H1 (cell line): Measurements from ENCODE around the gene NEGR1. TPM values are rescaled to one million over a fixed set of nuclear protein-coding genes. Genes with fewer than 3 reads are reported as not detected.

Source experiments
- CTCF ChIA-PET: fragments of 300-600 bp; sonication (Branson Sonifier 250); formaldehyde crosslinking; loops from one replicate; lab custom pipeline; 2021; ENCODE audit not compliant: partially characterized antibody; lab: Charles Lee
- POLR2A ChIA-PET: fragments of 300-600 bp; sonication (Branson Sonifier 250); formaldehyde crosslinking; loops from one replicate; lab custom pipeline; 2021; ENCODE audit warnings: inconsistent platforms; ENCODE audit not compliant: partially characterized antibody; lab: Charles Lee
- DNase-seq, 2 experiments: peaks; one replicate each; pipeline versions ENCODE4 v3.0.0 to v3.0.0-alpha.2; 2010 to 2022; ENCODE audit warnings: low spot score in 2 of 2, low read depth in 1 of 2, mixed read lengths in 1 of 2
- FAIRE-seq: peaks from 2 replicates; lab custom pipeline; 2011; peaks lifted over from hg19 to GRCh38; lab: Jason Lieb, UNC
- H2AFZ ChIP-seq: 2 replicates; pipeline ENCODE4 v1.8.1; 2012; ENCODE audit warnings: low read length, inconsistent platforms
- H2AK5ac ChIP-seq: 2 replicates; pipeline ENCODE4 v1.6.1; 2013; ENCODE audit warnings: low read depth, low read length
- H2BK120ac ChIP-seq: replicated peaks from 2 replicates; pipeline ENCODE3; 2013; ENCODE audit warnings: low read depth, low read length, inconsistent platforms
- H2BK12ac ChIP-seq: 2 replicates; pipeline ENCODE4 v1.6.1; 2013; ENCODE audit warnings: low read depth, low read length
- H2BK15ac ChIP-seq: 2 replicates; pipeline ENCODE4 v1.6.1; 2013; ENCODE audit warnings: low read length
- H2BK20ac ChIP-seq: 2 replicates; pipeline ENCODE4 v1.6.1; 2013; ENCODE audit warnings: low read length
- H2BK5ac ChIP-seq: 2 replicates; pipeline ENCODE4 v1.6.1; 2013; ENCODE audit warnings: low read depth, low read length
- H3K14ac ChIP-seq: 2 replicates; pipeline ENCODE4 v1.6.1; 2013; ENCODE audit warnings: inconsistent platforms; ENCODE audit not compliant: insufficient read length
- H3K18ac ChIP-seq: 2 replicates; pipeline ENCODE4 v1.6.1; 2013; ENCODE audit warnings: low read length; ENCODE audit errors: extremely low read depth
- H3K23ac ChIP-seq: 2 replicates; pipeline ENCODE4 v1.6.1; 2013; ENCODE audit warnings: inconsistent platforms; ENCODE audit not compliant: insufficient read length
- H3K23me2 ChIP-seq: 2 replicates; pipeline ENCODE4 v1.6.1; 2013; ENCODE audit warnings: low read depth, low read length
- H3K27ac ChIP-seq: 2 replicates; pipeline ENCODE4 v1.6.1; 2011; ENCODE audit warnings: low read depth, low read length, inconsistent platforms
- H3K27me3 ChIP-seq, 4 experiments: replicated peaks in 1 of 4; 1 replicate in 1 of 4; 2 replicates in 3 of 4; pipeline versions ENCODE4 v1.6.1 to v1.8.1; 2011 to 2013; ENCODE audit warnings: low read length in 3 of 4, mild to moderate bottlenecking in 3 of 4, inconsistent platforms in 2 of 4, mixed read lengths in 2 of 4, moderate library complexity in 1 of 4; ENCODE audit not compliant: control insufficient read depth in 3 of 4, insufficient read depth in 3 of 4; ENCODE audit errors: extremely low read depth in 1 of 4
- H3K36me3 ChIP-seq, 4 experiments: 2 replicates each; pipeline versions ENCODE4 v1.6.1 to v1.8.1; 2011 to 2013; ENCODE audit warnings: mild to moderate bottlenecking in 4 of 4, low read length in 3 of 4, moderate library complexity in 2 of 4, control low read depth in 1 of 4, inconsistent platforms in 1 of 4; ENCODE audit not compliant: insufficient read depth in 4 of 4, control insufficient read depth in 2 of 4
- H3K4ac ChIP-seq: replicated peaks from 2 replicates; pipeline ENCODE3; 2013; ENCODE audit warnings: low read length, low read depth, mixed read lengths, inconsistent platforms; ENCODE audit not compliant: insufficient read length
- H3K4me1 ChIP-seq, 4 experiments: replicated peaks in 1 of 4; 1 replicate in 1 of 4; 2 replicates in 3 of 4; pipeline versions ENCODE4 v1.6.1 to v1.8.1; 2011 to 2013; ENCODE audit warnings: low read length in 3 of 4, inconsistent platforms in 2 of 4, mixed read lengths in 1 of 4; ENCODE audit not compliant: insufficient read depth in 4 of 4, control insufficient read depth in 3 of 4
- H3K4me2 ChIP-seq, 2 experiments: 2 replicates each; pipeline versions ENCODE4 v1.6.1 to v1.8.1; 2011 to 2013; ENCODE audit warnings: low read depth in 2 of 2, low read length in 2 of 2, control low read depth in 1 of 2, inconsistent platforms in 1 of 2, mild to moderate bottlenecking in 1 of 2; ENCODE audit not compliant: insufficient read depth in 1 of 2
- H3K4me3 ChIP-seq, 4 experiments: fragments of 200-600, 300-600 bp in 1 of 4; sonication (generic), shearing (Covaris generic), sonication (Bioruptor Twin) in 1 of 4; 2 replicates each; pipeline versions ENCODE4 v1.5.1 to v1.8.1; 2011 to 2016; ENCODE audit warnings: low read length in 4 of 4, low read depth in 3 of 4, control low read depth in 2 of 4, inconsistent platforms in 2 of 4, mild to moderate bottlenecking in 2 of 4, mixed read lengths in 1 of 4, moderate library complexity in 1 of 4; ENCODE audit not compliant: insufficient read depth in 2 of 4; ENCODE audit errors: extremely low read depth in 1 of 4
- H3K56ac ChIP-seq: replicated peaks from 2 replicates; pipeline ENCODE3; 2013; ENCODE audit warnings: low read depth, mild to moderate bottlenecking, mixed read lengths, low read length, inconsistent platforms; ENCODE audit not compliant: insufficient read length
- H3K79me1 ChIP-seq: 2 replicates; pipeline ENCODE4 v1.6.1; 2013; ENCODE audit warnings: low read depth, low read length, control low read depth
- H3K79me2 ChIP-seq, 2 experiments: 2 replicates each; pipeline versions ENCODE4 v1.6.1 to v1.8.1; 2012 to 2013; ENCODE audit warnings: low read length in 2 of 2, mild to moderate bottlenecking in 2 of 2, inconsistent platforms in 1 of 2; ENCODE audit not compliant: insufficient read depth in 2 of 2, control insufficient read depth in 1 of 2
- H3K9ac ChIP-seq, 4 experiments: replicated peaks in 1 of 4; 1 replicate in 1 of 4; 2 replicates in 3 of 4; pipeline versions ENCODE4 v1.6.1 to v1.8.1; 2011 to 2013; ENCODE audit warnings: low read depth in 3 of 4, low read length in 3 of 4, control low read depth in 2 of 4, mild to moderate bottlenecking in 2 of 4, moderate library complexity in 2 of 4, inconsistent platforms in 1 of 4; ENCODE audit errors: extremely low read depth in 1 of 4
- H3K9me3 ChIP-seq, 2 experiments: 2 replicates each; pipeline versions ENCODE4 v1.6.1 to v1.8.1; 2012 to 2013; ENCODE audit warnings: mild to moderate bottlenecking in 2 of 2, moderate library complexity in 2 of 2, control low read depth in 1 of 2, inconsistent platforms in 1 of 2, low read depth in 1 of 2, low read length in 1 of 2, mixed read lengths in 1 of 2; ENCODE audit not compliant: insufficient read depth in 2 of 2
- H4K20me1 ChIP-seq, 2 experiments: replicated peaks in 1 of 2; 2 replicates each; pipeline versions ENCODE3 to v1.8.1; 2011 to 2013; ENCODE audit warnings: inconsistent platforms in 2 of 2, low read length in 2 of 2, mild to moderate bottlenecking in 1 of 2; ENCODE audit not compliant: insufficient read depth in 2 of 2, control insufficient read depth in 1 of 2
- H4K5ac ChIP-seq: 2 replicates; pipeline ENCODE4 v1.6.1; 2013; ENCODE audit warnings: low read length, low read depth, mixed read lengths, inconsistent platforms; ENCODE audit not compliant: insufficient read length
- H4K8ac ChIP-seq: 2 replicates; pipeline ENCODE4 v1.8.0; 2013; ENCODE audit warnings: mild to moderate bottlenecking, moderate library complexity, low read length, inconsistent platforms; ENCODE audit not compliant: insufficient read depth; ENCODE audit errors: extremely low read depth
- H4K91ac ChIP-seq: replicated peaks from 2 replicates; pipeline ENCODE3; 2013; ENCODE audit warnings: low read length, mixed read lengths, inconsistent platforms; ENCODE audit not compliant: insufficient read length
- ATF2 ChIP-seq: IDR thresholded peaks from 2 replicates; pipeline ENCODE4 v1.6.1; 2012; ENCODE audit warnings: low read length, inconsistent platforms
- BCL11A ChIP-seq, 2 experiments: IDR thresholded peaks; one replicate each; pipeline ENCODE4 v1.6.1; 2011; ENCODE audit warnings: low read depth in 2 of 2, low read length in 2 of 2, mild to moderate bottlenecking in 2 of 2
- BRCA1 ChIP-seq: IDR thresholded peaks from 2 replicates; pipeline ENCODE4 v1.6.1; 2012; ENCODE audit warnings: low read depth, low read length, improper control_type of control experiment
- EGR1 ChIP-seq: IDR thresholded peaks from 2 replicates; pipeline ENCODE4 v1.6.1; 2011; ENCODE audit warnings: low read depth, low read length, borderline replicate concordance
- EZH2 ChIP-seq: fragments of 200-600 bp; sonication (generic); IDR thresholded peaks from 2 replicates; pipeline ENCODE4 v1.7.1; 2012; ENCODE audit warnings: low read depth, mild to moderate bottlenecking, moderate library complexity, low read length, inconsistent platforms; ENCODE audit not compliant: severe bottlenecking
- JUND ChIP-seq: IDR thresholded peaks from 2 replicates; pipeline ENCODE4 v1.6.1; 2011; ENCODE audit warnings: mild to moderate bottlenecking, improper control_type of control experiment, low read length
- KDM5A ChIP-seq: fragments of 200-600 bp; IDR thresholded peaks from 2 replicates; pipeline ENCODE4 v1.7.1; 2012; ENCODE audit warnings: mild to moderate bottlenecking, low read length, inconsistent platforms, mixed read lengths
- MAX ChIP-seq: IDR thresholded peaks from 2 replicates; pipeline ENCODE4 v1.6.1; 2012; ENCODE audit warnings: inconsistent platforms
- NANOG ChIP-seq: IDR thresholded peaks from 2 replicates; pipeline ENCODE4 v1.6.1; 2011; ENCODE audit warnings: low read length, low read depth, mild to moderate bottlenecking, inconsistent platforms; ENCODE audit not compliant: insufficient read depth, poor library complexity, severe bottlenecking
- PHF8 ChIP-seq: fragments of 200-600 bp; sonication (generic); conservative IDR thresholded peaks from 2 replicates; pipeline ENCODE4 v1.7.1; 2012; ENCODE audit warnings: low read depth, mild to moderate bottlenecking, inconsistent platforms, low read length, moderate library complexity
- RBBP5 ChIP-seq: IDR thresholded peaks from 2 replicates; pipeline ENCODE4 v1.7.1; 2012; ENCODE audit warnings: low read depth, mild to moderate bottlenecking, inconsistent platforms, low read length, moderate library complexity, borderline replicate concordance
- SP1 ChIP-seq: IDR thresholded peaks from 2 replicates; pipeline ENCODE4 v1.6.1; 2011; ENCODE audit warnings: low read depth, low read length
- WGBS, 2 experiments: shearing (Covaris generic) in 1 of 2; methylation state at CpG; one replicate each; pipeline versions ENCODE4 v1.1.6 to v1.1.7; 2013 to 2015; ENCODE audit warnings: low lambda C conversion rate in 2 of 2, mixed read lengths in 2 of 2, inconsistent platforms in 1 of 2, low coverage in 1 of 2, missing lambda C conversion rate in 1 of 2; ENCODE audit not compliant: insufficient replicate concordance in 2 of 2, insufficient coverage in 1 of 2, insufficient read length in 1 of 2; ENCODE audit errors: extremely low coverage in 1 of 2, missing lambda C conversion rate in 1 of 2; 5-methylcytosine and 5-hydroxymethylcytosine counted together
- polyA plus RNA-seq, 7 experiments: library from polyadenylated mRNA; depleted of rRNA in 3 of 7; stranded (reverse) in 5 of 7; unstranded in 2 of 7; fragments of >200 nt in 5 of 7; fragments of 200-250 nt in 2 of 7; gene quantifications; 1 replicate in 5 of 7; 2 replicates in 1 of 7; 4 replicates in 1 of 7; pipeline versions ENCODE4 v1.2.1 to v1.2.3, GENCODE V29; 2011 to 2013; ENCODE audit warnings: missing spikeins in 2 of 7, mixed read lengths in 2 of 7
- total RNA-seq: library from RNA; stranded (reverse); fragmentation: NEBNext Ultra II Directional; extraction: Animal tissue kit (Norgen Biotek cat#: 25700); gene quantifications from 2 replicates; pipeline ENCODE4 v1.2.1, GENCODE V29; 2021

Gene NEGR1
- total and polyA plus RNA-seq, 2 of the 8 experiments (the other 6 are each of a cell fraction or from before 2014, with no cell fraction given), result 0.71 to 1.3 TPM

GRCh38 chr1:71916894-71917293 lies 365.4 kb downstream of the NEGR1 start:
- H3K27ac ChIP-seq, result no peak overlapping the region
- H3K23ac ChIP-seq, result no peak overlapping the region
- H3K36me3 ChIP-seq, result no peaks in the 10 kb centered on the region
- no peaks in the 10 kb centered on the region for H3K27me3 ChIP-seq
- H2AFZ ChIP-seq, result no peak overlapping the region
- no peak overlapping the region for H4K5ac ChIP-seq
- no peaks in the 10 kb centered on the region for H4K20me1 ChIP-seq
- no peaks in the 10 kb centered on the region; a peak in 2 of 7 replicates for H3K4me1 ChIP-seq
- no peak overlapping the region for H4K8ac ChIP-seq
- H3K14ac ChIP-seq, result no peak overlapping the region
- H3K4me3 ChIP-seq, result no peak overlapping the region
- no peak overlapping the region for H4K91ac ChIP-seq
- H2BK15ac ChIP-seq, result no peak overlapping the region
- no peak overlapping the region for H3K18ac ChIP-seq
- H3K4ac ChIP-seq, result no peak overlapping the region
- POLR2A ChIA-PET, result no interaction called here
- CTCF ChIA-PET, result interaction anchor here (1.0 kb wide), 1 partner anchor 10 kb away, joined by 3 read pairs; no protein-coding TSS in a partner anchor
- H3K56ac ChIP-seq, result no peak overlapping the region
- WGBS, 2 experiments, result 92% methylated on average over 4 of the region's 4 CpGs; no CpG with 5 or more reads in 1 of the 2 experiments
- no peak for FAIRE-seq
- no peak overlapping the region for H3K9ac ChIP-seq
- H3K79me2 ChIP-seq, result no peaks in the 10 kb centered on the region
- no peak overlapping the region for H3K4me2 ChIP-seq
- no peaks in the 10 kb centered on the region for H3K9me3 ChIP-seq
- no peak overlapping the region for H2BK20ac ChIP-seq
- no peak for DNase-seq
- no peak overlapping the region for H2BK5ac ChIP-seq
- H2AK5ac ChIP-seq, result no peak overlapping the region
- H3K79me1 ChIP-seq, result no peaks in the 10 kb centered on the region
- no peak overlapping the region for H2BK120ac ChIP-seq
- no peak overlapping the region for H2BK12ac ChIP-seq
- H3K23me2 ChIP-seq, result no peaks in the 10 kb centered on the region
- TF ChIP-seq RBBP5, result no peak
- no peak for TF ChIP-seq EGR1
- TF ChIP-seq JUND, result no peak
- no peak for TF ChIP-seq NANOG
- TF ChIP-seq EZH2, result no peak
- no peak for TF ChIP-seq PHF8
- no peak for TF ChIP-seq ATF2
- TF ChIP-seq BCL11A (IDR thresholded peaks at IDR 0.05; ENCODE audit: low read depth in 2 of 2, low read length in 2 of 2), result no peak
- TF ChIP-seq SP1, result no peak
- no peak for TF ChIP-seq KDM5A
- TF ChIP-seq BRCA1, result no peak
- TF ChIP-seq MAX, result no peak
